ENCODE measurements around the gene KIF26B. TPM values are rescaled to one million over a fixed set of nuclear protein-coding genes. Genes with fewer than 3 reads are reported as not detected.

Gene KIF26B
- total and polyA plus RNA-seq, 2 of the 4 experiments (the other 2 are of a cell fraction), result 0.53 to 0.54 TPM

- CTCF ChIA-PET, result no interaction called here
- intact Hi-C loops (cut with micrococcal nuclease), result no loop called here
Measured at GRCh38 chr1:245183429-245183828, 28.6 kb downstream of the KIF26B start.

More at GRCh38 chr1:245183429-245183828, 28.6 kb downstream of the KIF26B start:
- Histone ChIP-seq H3K4me2 (ENCODE audit: low read depth, low read length) (no peak overlapping the region), H2AK9ac (replicated peaks; ENCODE audit: low read depth, low read length, poor library complexity) (peak overlapping the region; percentile 47), H3K18ac (ENCODE audit: low read depth, low read length) (no peak overlapping the region), H3K56ac (ENCODE audit: extremely low read depth, insufficient read depth, low read length) (no peak overlapping the region), H2BK5ac (ENCODE audit: low read depth, low read length, poor library complexity, severe bottlenecking) (no peak overlapping the region), H3K14ac (replicated peaks; ENCODE audit: low read depth, low read length) (no peak overlapping the region), H4K20me1 (ENCODE audit: insufficient read depth, low read length) (no peaks in the 10 kb centered on the region), H2BK15ac (ENCODE audit: low read depth, low read length) (no peak overlapping the region), H3K9ac (ENCODE audit: low read depth, low read length) (no peak overlapping the region), H2BK20ac (ENCODE audit: low read depth, low read length) (no peak overlapping the region), H2AK5ac (ENCODE audit: low read depth, low read length) (no peak overlapping the region), H3K9me1 (ENCODE audit: insufficient read depth, low read length) (no peaks in the 10 kb centered on the region), H3K4me3 (ENCODE audit: insufficient read depth, low read depth, low read length) (no peak overlapping the region), H4K8ac (ENCODE audit: low read depth in 2 of 2, low read length in 2 of 2) (no peak overlapping the region), H3K9me3 (ENCODE audit: control insufficient read depth, insufficient read depth, low read length) (no peaks in the 10 kb centered on the region), H3K36me3 (ENCODE audit: control insufficient read depth, insufficient read depth, low read length) (no peaks in the 10 kb centered on the region), H4K5ac (ENCODE audit: low read depth, low read length) (no peak overlapping the region), H3K4me1 (ENCODE audit: control insufficient read depth, insufficient read depth, low read length) (peaks cover 2% of the 10 kb centered on the region; the same call in 1 of the 2 replicates), H3K79me1 (ENCODE audit: low read depth in 1 of 2, low read length in 2 of 2) (no peaks in the 10 kb centered on the region), H3K27ac (ENCODE audit: insufficient read depth, low read length) (no peak overlapping the region), H3K23ac (ENCODE audit: low read depth, low read length) (no peak overlapping the region), H4K91ac (ENCODE audit: insufficient read depth, low read depth, low read length) (no peak overlapping the region), H2BK120ac (ENCODE audit: low read depth, low read length) (no peak overlapping the region), H3K4ac (ENCODE audit: low read depth, low read length) (no peak overlapping the region), H3K27me3 (ENCODE audit: control insufficient read depth, insufficient read depth, low read length) (no peaks in the 10 kb centered on the region), H2AFZ (replicated peaks; ENCODE audit: low read length, poor library complexity) (no peak overlapping the region)
- dilution Hi-C loops (cut with HindIII; ENCODE audit: low sequenced_read_pairs, unreplicated experiment), result no loop called here
- TF ChIP-seq RCOR1 (IDR thresholded peaks at IDR 0.05; ENCODE audit: insufficient replicate concordance, low read length) (no peak), SMC3 (IDR thresholded peaks at IDR 0.05; ENCODE audit: low read depth, low read length) (no peak), CHD1 (IDR thresholded peaks at IDR 0.05; ENCODE audit: low read depth, low read length) (no peak), CEBPB (IDR thresholded peaks at IDR 0.05; ENCODE audit: low read depth, low read length) (no peak)
- BruUV-seq (replicated peaks), result no TSS peak
- in situ Hi-C loops (cut with MboI; ENCODE audit: low sequenced_read_pairs), result no loop called here
- ATAC-seq (ENCODE audit: low read depth), result no peak
- WGBS, 2 experiments (ENCODE audit: extremely low coverage in 2 of 2, insufficient read length in 1 of 2), result no CpG with 5 or more reads among the region's 3 CpGs
- POLR2A ChIA-PET (ENCODE audit: unreplicated experiment), result no interaction called here
- no peak for DNase-seq

Measured in IMR-90 (cell line).